ENCODE measurements around the gene PBX2.

PBX2 gene

GRCh38 chr6:32173051-32173727, 16.8 kb downstream of the PBX2 start:
- TF ChIP-seq MYC (IDR thresholded peaks at IDR 0.05; ENCODE audit: low read depth, low read length) (no peak), POLR2A (IDR thresholded peaks at IDR 0.05; ENCODE audit: extremely low read depth, insufficient read length) (no peak), CTCF (IDR thresholded peaks at IDR 0.05; ENCODE audit: low read depth, low read length) (no peak), MAX (IDR thresholded peaks at IDR 0.05; ENCODE audit: low read depth, low read length) (no peak)
- no peak overlapping the region for H3K4me3 ChIP-seq (ENCODE audit: low read depth, low read length)
- DNase-seq (ENCODE audit: low read depth): no peak

- TF ChIP-seq MAX (IDR thresholded peaks at IDR 0.05; ENCODE audit: low read depth, low read length) (no peak), POLR2A (IDR thresholded peaks at IDR 0.05; ENCODE audit: extremely low read depth, insufficient read length) (no peak)
Measured at GRCh38 chr6:32171234-32171633, 18.8 kb downstream of the PBX2 start.

GRCh38 chr6:32170294-32170693, 19.7 kb downstream of the PBX2 start:
- no peak for DNase-seq (ENCODE audit: low read depth)
- no peak overlapping the region for H3K4me3 ChIP-seq (ENCODE audit: low read depth, low read length)
- TF ChIP-seq CTCF (IDR thresholded peaks at IDR 0.05; ENCODE audit: low read depth, low read length): no peak
- TF ChIP-seq MAX (IDR thresholded peaks at IDR 0.05; ENCODE audit: low read depth, low read length): no peak
- no peak for TF ChIP-seq POLR2A (IDR thresholded peaks at IDR 0.05; ENCODE audit: extremely low read depth, insufficient read length)
- TF ChIP-seq MYC (IDR thresholded peaks at IDR 0.05; ENCODE audit: low read depth, low read length): no peak

More at GRCh38 chr6:32171234-32171633, 18.8 kb downstream of the PBX2 start:
- DNase-seq (ENCODE audit: low read depth): no peak
- no peak overlapping the region for H3K4me3 ChIP-seq (ENCODE audit: low read depth, low read length)

GRCh38 chr6:32168807-32169591, 21.0 kb downstream of the PBX2 start:
- DNase-seq (ENCODE audit: low read depth): no peak
- TF ChIP-seq MYC (IDR thresholded peaks at IDR 0.05; ENCODE audit: low read depth, low read length): no peak
- no peak for TF ChIP-seq CTCF (IDR thresholded peaks at IDR 0.05; ENCODE audit: low read depth, low read length)
- TF ChIP-seq POLR2A (IDR thresholded peaks at IDR 0.05; ENCODE audit: extremely low read depth, insufficient read length): no peak
- TF ChIP-seq MAX (IDR thresholded peaks at IDR 0.05; ENCODE audit: low read depth, low read length): no peak
- no peak overlapping the region for H3K4me3 ChIP-seq (ENCODE audit: low read depth, low read length)

DNA sequence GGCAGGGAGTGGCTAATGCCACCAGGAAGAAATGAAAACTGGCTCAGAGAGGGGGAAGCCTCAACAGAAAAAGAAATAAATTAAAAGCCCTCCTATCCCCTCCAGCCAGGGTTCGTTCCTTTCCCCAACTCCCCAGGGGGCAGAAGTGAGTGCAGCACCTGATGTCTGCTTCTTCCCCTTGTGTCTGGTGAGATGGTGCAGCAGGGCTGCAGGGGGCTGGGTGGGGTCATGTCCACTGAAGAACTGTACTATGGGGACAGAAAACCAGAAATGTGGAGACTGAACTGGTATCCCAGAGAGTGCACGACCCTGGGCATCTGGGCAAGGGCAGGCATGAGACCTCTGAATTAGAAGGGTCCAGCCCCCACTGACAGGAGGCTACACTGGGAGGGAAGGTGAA, 21.7 kb downstream of the PBX2 start:
- DNase-seq (ENCODE audit: low read depth): no peak
- no peak for TF ChIP-seq MYC (IDR thresholded peaks at IDR 0.05; ENCODE audit: low read depth, low read length)
- no peak for TF ChIP-seq MAX (IDR thresholded peaks at IDR 0.05; ENCODE audit: low read depth, low read length)
- no peak for TF ChIP-seq CTCF (IDR thresholded peaks at IDR 0.05; ENCODE audit: low read depth, low read length)
- no peak for TF ChIP-seq POLR2A (IDR thresholded peaks at IDR 0.05; ENCODE audit: extremely low read depth, insufficient read length)
- no peak overlapping the region for H3K4me3 ChIP-seq (ENCODE audit: low read depth, low read length)

DNA sequence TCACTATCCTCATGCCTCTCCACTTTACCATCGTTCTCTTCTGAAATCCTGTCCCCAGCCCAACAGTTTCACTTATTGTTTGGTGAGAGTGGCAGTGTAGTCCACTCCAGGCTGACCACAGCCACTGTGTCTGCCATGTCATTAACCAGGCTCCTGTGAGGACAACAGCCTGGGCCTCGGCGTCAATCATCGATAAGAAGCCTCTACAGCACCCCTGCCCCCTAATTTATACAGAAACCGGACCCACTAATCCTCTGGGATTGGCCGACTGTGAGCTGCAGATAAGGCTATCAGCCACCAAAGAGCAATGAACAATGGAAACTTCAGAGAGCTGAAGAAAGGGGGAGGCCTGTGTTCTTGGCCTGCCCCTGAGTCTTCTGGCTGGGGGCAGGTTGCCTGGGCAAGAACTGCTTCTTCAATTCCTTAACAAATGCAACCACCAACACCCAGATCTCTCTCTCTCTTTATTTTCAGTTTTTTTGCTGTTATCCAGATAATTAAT, 22.2 kb downstream of the PBX2 start:
- no peak overlapping the region for H3K4me3 ChIP-seq (ENCODE audit: low read depth, low read length)
- DNase-seq (ENCODE audit: low read depth): no peak
- TF ChIP-seq CTCF (IDR thresholded peaks at IDR 0.05; ENCODE audit: low read depth, low read length) (no peak), MYC (IDR thresholded peaks at IDR 0.05; ENCODE audit: low read depth, low read length) (no peak), MAX (IDR thresholded peaks at IDR 0.05; ENCODE audit: low read depth, low read length) (no peak), POLR2A (IDR thresholded peaks at IDR 0.05; ENCODE audit: extremely low read depth, insufficient read length) (no peak)

Measured in NB4 (cell line).